Thyroid gland (tissue), 4 donors: ENCODE results near the gene AKNAD1. TPM values are rescaled to one million over a fixed set of nuclear protein-coding genes. Genes with fewer than 3 reads are reported as not detected.

ENCODE experiments used
- DNase-seq, 2 donors: peaks; one replicate each; pipeline ENCODE4 v3.0.0-alpha.2; 2019
- H3K27ac ChIP-seq, 3 donors: fragments of 200-600 bp; sonication (generic); 1 replicate in 2 of 3; 2 replicates in 1 of 3; pipeline ENCODE4 v1.5.1; 2016 to 2019; ENCODE audit warnings: mild to moderate bottlenecking in 1 of 3, moderate library complexity in 1 of 3
- H3K27me3 ChIP-seq: fragments of 200-600 bp; sonication (generic); one replicate; pipeline ENCODE4 v1.5.1; 2019
- H3K36me3 ChIP-seq, 2 donors: fragments of 200-600 bp; sonication (generic); one replicate each; pipeline ENCODE4 v1.5.1; 2016 to 2019
- H3K4me1 ChIP-seq, 2 donors: fragments of 200-600 bp; sonication (generic); one replicate each; pipeline ENCODE4 v1.5.1; 2017 to 2019
- H3K4me3 ChIP-seq, 3 donors: fragments of 200-600 bp; sonication (generic); replicated peaks in 1 of 3; 1 replicate in 2 of 3; 2 replicates in 1 of 3; pipeline ENCODE4 v1.5.1; 2016; ENCODE audit warnings: mild to moderate bottlenecking in 1 of 3
- H3K9me3 ChIP-seq: fragments of 200-600 bp; sonication (generic); one replicate; pipeline ENCODE4 v1.5.1; 2017
- CTCF ChIP-seq, 6 experiments: fragments of 200-600 bp in 3 of 6; fragments of 450-650 bp in 3 of 6; sonication (generic) in 3 of 6; IDR thresholded peaks; one replicate each; pipeline ENCODE4 v1.5.1; 2016 to 2019; ENCODE audit warnings: antibody characterized with exemption in 6 of 6, mild to moderate bottlenecking in 2 of 6, inconsistent platforms in 1 of 6, moderate library complexity in 1 of 6
- POLR2A ChIP-seq, 2 donors: fragments of 450-650 bp; IDR thresholded peaks; one replicate each; pipeline ENCODE4 v1.6.1; 2017; ENCODE audit warnings: antibody characterized with exemption in 2 of 2, mild to moderate bottlenecking in 2 of 2, moderate library complexity in 1 of 2
- WGBS, 2 donors: methylation state at CpG; one replicate each; pipeline ENCODE4 v1.1.5; 2017; 5-methylcytosine and 5-hydroxymethylcytosine counted together
- intact Hi-C: fragments of 100-400 bp; cut with DNase I; formaldehyde crosslinking; loops from one replicate; pipeline ENCODE4 v1.15.1; 2023
- total RNA-seq, 4 donors: library from RNA; depleted of rRNA; stranded (reverse); fragments of >200 nt; gene quantifications; one replicate each; pipeline ENCODE4 v1.2.3, GENCODE V29; 2016

The AKNAD1 gene
- total RNA-seq, 4 donors from 2014 or later = 6.2 TPM; not detected in 3

GRCh38 chr1:108847494-108847893 is 9.4 kb downstream of the AKNAD1 start:
- WGBS, 2 donors = 88 to 91% methylated on average over 1 of the region's 1 CpG
- intact Hi-C loops = no loop called here

DNA sequence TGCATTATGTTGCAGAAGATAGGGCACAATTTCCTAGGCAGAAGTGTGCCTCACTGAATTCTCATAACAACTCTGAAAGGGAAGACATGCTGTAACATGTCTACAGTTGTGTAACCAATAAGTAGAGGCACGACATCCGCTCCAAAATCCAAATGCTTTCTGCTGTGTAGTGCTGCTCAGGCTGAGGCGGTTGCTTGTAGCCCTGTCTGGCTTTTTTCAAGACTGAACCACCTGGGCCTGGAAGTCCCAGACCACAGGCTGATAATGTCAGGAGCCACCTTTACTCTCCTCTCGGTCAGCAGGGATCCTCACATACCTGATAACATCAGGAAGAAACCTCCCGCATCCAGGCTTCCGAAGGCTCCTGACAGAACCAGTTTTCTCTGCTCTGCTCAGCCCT is 10.9 kb downstream of the AKNAD1 start:
- no peaks in the 10 kb centered on the region for H3K9me3 ChIP-seq
- TF ChIP-seq CTCF (IDR thresholded peaks at IDR 0.05) = no peak
- no peak for TF ChIP-seq POLR2A (IDR thresholded peaks at IDR 0.05)
- H3K4me3 ChIP-seq = no peak overlapping the region
- H3K27ac ChIP-seq = no peak overlapping the region
- intact Hi-C loops = no loop called here
- DNase-seq = no peak
- no peaks in the 10 kb centered on the region for H3K4me1 ChIP-seq
- no peaks in the 10 kb centered on the region for H3K36me3 ChIP-seq
- 86 to 87% methylated on average over 6 of the region's 6 CpGs for WGBS, 2 donors
- H3K27me3 ChIP-seq = no peaks in the 10 kb centered on the region

More at GRCh38 chr1:108847494-108847893, 9.4 kb downstream of the AKNAD1 start:
- Histone ChIP-seq H3K4me1 (no peaks in the 10 kb centered on the region), H3K9me3 (no peaks in the 10 kb centered on the region), H3K36me3 (no peaks in the 10 kb centered on the region), H3K27ac (no peak overlapping the region), H3K4me3 (no peak overlapping the region), H3K27me3 (no peaks in the 10 kb centered on the region)
- DNase-seq = no peak
- TF ChIP-seq CTCF (IDR thresholded peaks at IDR 0.05) (no peak), POLR2A (IDR thresholded peaks at IDR 0.05) (no peak)

DNA sequence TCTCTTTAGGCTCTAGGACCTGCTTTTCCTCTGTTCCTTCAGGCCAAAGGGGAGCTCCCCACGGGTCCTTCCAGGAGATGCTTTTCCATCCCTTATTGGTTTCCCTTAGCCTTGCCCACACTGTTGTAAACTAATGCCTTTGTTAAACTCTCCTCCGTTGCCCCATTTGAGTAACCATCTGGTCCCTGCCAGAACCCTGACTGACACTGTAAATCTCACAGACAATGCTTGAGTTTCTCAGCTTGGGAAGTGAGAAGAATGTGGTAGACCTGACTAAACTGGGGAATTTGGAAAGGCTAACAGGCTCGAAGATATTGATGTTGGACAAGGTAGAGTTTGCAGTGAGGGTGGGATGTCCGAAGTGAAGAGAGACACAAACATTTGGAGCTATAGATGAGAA is 11.4 kb downstream of the AKNAD1 start:
- Histone ChIP-seq H3K4me3 (no peak overlapping the region), H3K9me3 (no peaks in the 10 kb centered on the region), H3K27ac (no peak overlapping the region), H3K4me1 (no peaks in the 10 kb centered on the region), H3K36me3 (no peaks in the 10 kb centered on the region), H3K27me3 (no peaks in the 10 kb centered on the region)
- no peak for DNase-seq
- intact Hi-C loops = no loop called here
- TF ChIP-seq POLR2A (IDR thresholded peaks at IDR 0.05) = no peak
- TF ChIP-seq CTCF (IDR thresholded peaks at IDR 0.05) = no peak
- WGBS, 2 donors = 70 to 76% methylated on average over 4 of the region's 4 CpGs

GRCh38 chr1:108843390-108844137 is 13.3 kb downstream of the AKNAD1 start:
- WGBS, 2 donors = 68 to 80% methylated on average over 3 of the region's 3 CpGs
- H3K4me1 ChIP-seq = no peaks in the 10 kb centered on the region
- no peak overlapping the region for H3K27ac ChIP-seq
- H3K27me3 ChIP-seq = no peaks in the 10 kb centered on the region
- no peak overlapping the region for H3K4me3 ChIP-seq
- TF ChIP-seq POLR2A (IDR thresholded peaks at IDR 0.05) (no peak), CTCF (IDR thresholded peaks at IDR 0.05) (no peak)
- H3K9me3 ChIP-seq = no peaks in the 10 kb centered on the region
- DNase-seq = no peak
- H3K36me3 ChIP-seq = no peaks in the 10 kb centered on the region
- intact Hi-C loops = no loop called here

- no peak overlapping the region for H3K4me3 ChIP-seq
- no peaks in the 10 kb centered on the region for H3K27me3 ChIP-seq
- intact Hi-C loops = no loop called here
- H3K36me3 ChIP-seq = no peaks in the 10 kb centered on the region
- TF ChIP-seq POLR2A (IDR thresholded peaks at IDR 0.05) = no peak
- no peak for TF ChIP-seq CTCF (IDR thresholded peaks at IDR 0.05)
- WGBS, 2 donors = 66 to 77% methylated on average over 3 of the region's 3 CpGs
- DNase-seq = no peak
- H3K9me3 ChIP-seq = no peaks in the 10 kb centered on the region
- no peak overlapping the region for H3K27ac ChIP-seq
- no peaks in the 10 kb centered on the region for H3K4me1 ChIP-seq
Measured at GRCh38 chr1:108842525-108843181, 14.2 kb downstream of the AKNAD1 start.
